ENCODE data around the gene CLDN1.

Gene CLDN1

GRCh38 chr3:190330936-190331734 lies 8.9 kb upstream of the CLDN1 start:
- no peak for DNase-seq (ENCODE audit: low spot score)

- DNase-seq (ENCODE audit: low spot score) = no peak
Measured at GRCh38 chr3:190326930-190327329, 4.7 kb upstream of the CLDN1 start.

DNA sequence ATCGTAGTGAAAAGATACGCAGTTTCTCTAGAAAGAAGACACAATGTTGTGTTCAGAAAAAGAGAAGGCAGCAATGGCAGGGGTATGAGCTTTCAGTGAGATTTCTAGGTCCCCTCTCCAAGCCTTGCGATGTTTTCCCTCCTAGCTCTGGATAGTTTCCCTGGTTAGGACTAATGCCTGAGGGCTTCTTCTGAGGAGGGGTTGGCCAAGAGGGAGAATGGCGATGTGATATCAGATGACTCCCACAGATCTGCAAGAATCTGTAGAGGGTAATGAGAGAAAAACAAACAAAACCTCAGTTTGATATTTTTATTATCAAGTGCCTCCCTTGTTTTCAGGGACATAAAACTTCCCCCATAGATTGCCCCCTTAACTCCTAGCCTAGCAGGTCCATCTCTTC lies 4.1 kb upstream of the CLDN1 start:
- no peak for DNase-seq (ENCODE audit: low spot score)

GRCh38 chr3:190325923-190326322 lies 3.7 kb upstream of the CLDN1 start:
- DNase-seq (ENCODE audit: low spot score) = no peak

- DNase-seq (ENCODE audit: low spot score) = no peak
Measured at GRCh38 chr3:190323246-190323626, 990 bp upstream of the CLDN1 start.

DNA sequence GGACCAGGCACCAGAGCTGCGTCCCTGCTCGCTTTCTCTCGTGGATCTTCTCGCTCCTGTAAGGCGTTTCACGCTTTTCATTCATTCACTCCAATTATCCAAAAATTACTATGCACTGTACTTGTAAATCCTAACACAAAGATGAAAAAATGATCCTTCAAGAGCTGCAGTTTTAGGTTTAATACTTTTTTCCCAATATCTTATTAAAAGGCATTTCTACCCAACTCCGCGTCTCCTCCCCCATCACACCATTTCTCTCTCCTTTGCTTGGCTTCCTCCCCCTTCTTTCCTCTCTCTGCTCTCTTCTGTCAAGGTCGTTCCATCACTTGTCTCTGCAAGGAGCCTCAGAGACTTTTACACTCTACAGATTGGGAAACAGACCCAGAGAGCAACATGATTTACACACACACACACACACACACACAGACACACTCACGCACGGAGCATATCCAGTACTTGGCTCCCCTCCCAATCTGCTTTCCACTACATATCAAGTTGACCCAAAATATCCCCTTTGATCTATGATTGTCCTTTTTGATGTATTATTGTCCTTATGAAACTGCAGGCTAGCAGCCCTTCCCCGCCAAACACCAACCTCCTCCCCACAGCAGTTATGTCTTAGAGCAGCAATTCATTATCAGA lies 479 bp upstream of the CLDN1 start:
- no peak for DNase-seq (ENCODE audit: low spot score)

DNA sequence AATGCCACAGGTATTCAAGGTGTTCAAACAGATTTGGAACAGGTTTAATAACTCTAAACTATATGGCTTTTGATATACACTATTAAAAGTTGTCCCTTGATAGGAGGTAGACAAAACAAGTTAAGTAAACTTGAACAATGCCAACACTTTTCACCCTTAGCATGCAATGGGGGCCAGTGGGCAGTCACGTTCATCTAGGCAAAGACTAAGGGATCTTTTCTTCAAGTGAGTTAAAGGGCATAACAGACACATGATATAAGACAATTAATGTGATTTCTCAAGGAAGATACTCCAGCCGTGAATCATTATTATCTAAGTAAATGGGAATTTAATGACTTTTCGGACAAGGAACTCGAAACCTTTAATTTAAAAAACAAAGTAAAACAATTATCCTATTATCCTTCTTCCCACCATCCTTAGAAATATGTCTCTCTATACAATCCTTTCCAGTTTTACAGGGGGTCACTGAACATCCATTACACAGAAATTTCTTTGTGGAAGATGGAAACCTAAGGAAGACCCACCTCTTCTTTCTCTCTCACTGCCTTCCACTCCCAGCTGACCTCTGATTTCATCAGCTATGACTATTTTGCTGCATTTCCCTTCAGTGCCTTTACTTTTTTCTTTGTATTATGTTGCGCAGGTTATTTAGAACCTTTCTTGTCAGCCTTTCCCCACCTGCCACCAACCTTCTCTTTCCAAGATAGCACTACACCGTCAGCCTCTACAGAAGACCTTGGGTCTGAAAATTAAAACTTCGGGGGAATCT lies 1.5 kb downstream of the CLDN1 start:
- DNase-seq (ENCODE audit: low spot score) = no peak

GRCh38 chr3:190319660-190320059 lies 2.6 kb downstream of the CLDN1 start:
- DNase-seq (ENCODE audit: low spot score) = no peak

GRCh38 chr3:190318666-190319065 lies 3.6 kb downstream of the CLDN1 start:
- no peak for DNase-seq (ENCODE audit: low spot score)

GRCh38 chr3:190314741-190315140 lies 7.5 kb downstream of the CLDN1 start:
- no peak for DNase-seq (ENCODE audit: low spot score)

GRCh38 chr3:190309414-190309813 lies 12.8 kb downstream of the CLDN1 start:
- DNase-seq (ENCODE audit: low spot score) = no peak

- no peak for DNase-seq (ENCODE audit: low spot score)
Measured at GRCh38 chr3:190308154-190308553, 14.1 kb downstream of the CLDN1 start.

GRCh38 chr3:190307164-190307545 lies 15.1 kb downstream of the CLDN1 start:
- DNase-seq (ENCODE audit: low spot score) = no peak

- no peak for DNase-seq (ENCODE audit: low spot score)
Measured at GRCh38 chr3:190306513-190307163, 15.6 kb downstream of the CLDN1 start.

DNA sequence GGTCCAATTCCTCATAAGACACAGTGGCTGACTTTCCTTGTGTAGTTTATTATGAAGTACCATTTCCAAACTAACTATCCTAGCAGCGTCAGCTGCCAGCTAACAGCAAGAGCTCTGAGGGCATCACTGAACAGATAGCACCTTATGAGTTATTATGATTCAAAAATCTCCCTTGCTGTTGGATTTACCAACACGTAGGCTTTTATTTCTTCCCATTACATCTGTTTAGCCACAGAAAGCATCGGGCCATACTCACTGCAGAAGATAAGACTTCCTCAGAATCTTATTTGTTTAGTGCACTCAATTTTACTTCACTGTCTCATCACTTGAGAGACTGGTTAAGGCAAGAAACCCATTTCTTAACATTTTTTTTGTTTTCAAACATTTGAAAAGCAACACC lies 16.2 kb downstream of the CLDN1 start:
- no peak for DNase-seq (ENCODE audit: low spot score)

DNA sequence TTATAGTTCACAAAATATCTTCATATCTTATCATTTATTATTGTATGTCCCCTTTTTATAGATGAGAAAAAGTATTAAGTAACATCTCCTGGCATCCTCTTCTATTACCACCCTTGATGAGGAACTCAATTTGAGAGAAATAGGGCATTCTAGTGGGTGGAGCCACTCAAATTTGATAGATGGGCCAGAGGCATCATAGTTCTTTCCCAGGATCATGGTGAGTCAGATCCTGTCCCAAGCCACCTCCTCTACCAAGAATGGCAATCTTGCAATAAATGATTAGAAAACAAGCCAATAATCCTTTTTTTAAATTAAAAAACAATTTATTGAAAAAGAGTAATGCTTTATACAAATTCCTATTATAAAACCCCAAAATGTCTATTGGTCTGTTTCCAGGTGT lies 16.8 kb downstream of the CLDN1 start:
- no peak for DNase-seq (ENCODE audit: low spot score)

DNA sequence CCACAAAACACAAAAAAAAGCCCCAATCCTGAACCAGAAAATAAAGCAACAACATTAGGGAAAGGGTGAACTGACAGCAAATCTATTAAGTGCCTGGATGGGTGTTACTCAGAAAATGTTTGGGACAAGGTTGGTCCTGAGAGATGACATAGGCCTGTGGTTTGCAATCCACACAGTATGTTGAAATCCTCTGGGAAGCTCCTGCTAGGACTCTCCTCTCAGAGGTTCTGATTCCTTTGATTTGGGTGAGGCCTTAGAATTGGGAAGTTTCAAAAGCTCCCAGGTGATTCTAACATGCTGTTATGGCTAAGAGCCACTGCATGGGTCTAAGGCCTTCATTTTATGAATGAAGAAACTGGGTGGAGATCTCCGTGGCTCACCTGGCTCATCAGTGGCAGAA lies 18.4 kb downstream of the CLDN1 start:
- DNase-seq (ENCODE audit: low spot score) = no peak

DNA sequence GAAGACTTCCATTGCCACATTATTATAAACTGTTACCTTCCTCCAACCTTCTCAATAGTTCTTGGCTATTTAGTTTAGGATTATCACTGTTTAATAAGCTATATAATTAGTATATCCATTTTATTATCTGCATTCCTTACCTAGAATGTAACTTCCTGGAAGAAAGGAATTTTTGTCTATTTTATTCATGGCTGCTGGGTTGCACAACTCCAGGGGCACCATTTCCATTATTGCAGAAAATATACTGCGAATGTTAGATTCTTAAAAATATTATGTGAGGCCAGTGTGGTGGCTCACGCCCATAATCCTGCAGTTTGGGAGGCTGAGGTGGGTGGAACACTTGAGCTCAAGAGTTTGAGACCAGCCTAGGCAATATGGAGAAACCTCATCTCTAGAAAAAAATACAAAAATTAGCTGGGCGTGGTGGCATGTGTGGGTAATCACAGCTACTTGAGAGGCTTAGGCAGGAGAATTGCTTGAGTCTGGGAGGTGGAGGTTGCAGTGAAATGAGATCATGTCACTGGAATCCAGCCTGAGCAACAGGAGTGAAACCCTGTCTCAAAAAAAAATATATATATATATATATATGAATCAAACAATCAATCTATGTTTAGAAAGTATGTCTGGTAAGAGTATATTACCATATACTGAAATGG lies 19.9 kb downstream of the CLDN1 start:
- DNase-seq (ENCODE audit: low spot score) = no peak

GRCh38 chr3:190301591-190301990 lies 20.7 kb downstream of the CLDN1 start:
- no peak for DNase-seq (ENCODE audit: low spot score)

DNA sequence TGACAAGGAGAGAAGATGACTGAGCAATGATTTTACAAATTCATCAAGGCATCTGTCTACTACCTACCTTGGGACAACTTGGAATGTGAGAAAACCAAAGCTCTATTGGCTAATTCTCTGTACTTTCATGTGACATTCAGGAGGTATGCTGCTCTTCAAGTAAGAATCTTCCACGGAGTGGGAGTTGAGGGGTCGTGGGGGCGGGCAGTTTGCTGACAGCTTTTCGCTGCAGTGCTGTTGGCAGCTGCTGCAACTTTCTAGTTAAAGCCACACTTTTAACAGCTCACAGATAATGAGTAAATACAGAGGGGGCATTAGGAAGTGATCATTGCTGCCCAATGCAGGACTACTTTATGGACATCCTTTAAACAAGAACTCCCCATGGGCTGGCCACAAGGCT lies 22.3 kb downstream of the CLDN1 start:
- no peak for DNase-seq (ENCODE audit: low spot score)

DNA sequence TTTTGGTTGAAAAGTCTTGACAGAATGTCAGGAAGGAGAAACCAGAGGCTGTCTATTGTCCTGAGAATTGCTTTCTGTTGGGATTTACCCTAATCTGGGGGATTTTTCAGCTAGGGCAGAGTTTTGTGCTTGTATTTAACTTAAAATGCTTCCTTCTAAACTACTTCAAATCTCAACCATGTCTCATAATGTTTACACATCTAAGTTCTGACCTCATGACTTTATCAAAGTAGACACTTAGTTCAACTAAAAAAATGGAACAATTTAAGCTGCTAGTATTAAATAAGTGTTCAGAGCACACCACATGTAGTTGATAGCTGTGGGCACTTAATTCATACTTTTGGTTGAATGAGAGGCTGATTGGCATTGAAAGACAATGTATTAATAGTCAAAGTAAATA lies 28.2 kb downstream of the CLDN1 start:
- no peak for DNase-seq (ENCODE audit: low spot score)

- DNase-seq (ENCODE audit: low spot score) = no peak
Measured at GRCh38 chr3:190293621-190294020, 28.6 kb downstream of the CLDN1 start.
